Stimulated activated CD4-positive, alpha-beta T cell treated with anti-CD3 and anti-CD28 coated beads, Interleukin-2, amount 100 ng/mL, for 48 hours (primary cell): Measurements from ENCODE around the gene DEPP1.
A peak's percentile ranks its signal among the peaks of the same experiment; 100 is the strongest.

ENCODE experiments used
- DNase-seq, 2 donors: peaks; one replicate each; pipeline ENCODE4 v3.0.0-alpha.2; 2020

Gene DEPP1

GRCh38 chr10:44965104-44965503 lies 13.5 kb downstream of the DEPP1 start:
- DNase-seq: no peak

- no peak for DNase-seq
These were observed 14.6 kb downstream of the DEPP1 start for GRCh38 chr10:44963772-44964633.

- DNase-seq: no peak
These were observed 15.5 kb downstream of the DEPP1 start for GRCh38 chr10:44962870-44963738.

- DNase-seq: no peak
These were observed 16.5 kb downstream of the DEPP1 start for GRCh38 chr10:44961931-44962750.

- DNase-seq: no peak
These were observed 17.4 kb downstream of the DEPP1 start for GRCh38 chr10:44961230-44961571.

DNA sequence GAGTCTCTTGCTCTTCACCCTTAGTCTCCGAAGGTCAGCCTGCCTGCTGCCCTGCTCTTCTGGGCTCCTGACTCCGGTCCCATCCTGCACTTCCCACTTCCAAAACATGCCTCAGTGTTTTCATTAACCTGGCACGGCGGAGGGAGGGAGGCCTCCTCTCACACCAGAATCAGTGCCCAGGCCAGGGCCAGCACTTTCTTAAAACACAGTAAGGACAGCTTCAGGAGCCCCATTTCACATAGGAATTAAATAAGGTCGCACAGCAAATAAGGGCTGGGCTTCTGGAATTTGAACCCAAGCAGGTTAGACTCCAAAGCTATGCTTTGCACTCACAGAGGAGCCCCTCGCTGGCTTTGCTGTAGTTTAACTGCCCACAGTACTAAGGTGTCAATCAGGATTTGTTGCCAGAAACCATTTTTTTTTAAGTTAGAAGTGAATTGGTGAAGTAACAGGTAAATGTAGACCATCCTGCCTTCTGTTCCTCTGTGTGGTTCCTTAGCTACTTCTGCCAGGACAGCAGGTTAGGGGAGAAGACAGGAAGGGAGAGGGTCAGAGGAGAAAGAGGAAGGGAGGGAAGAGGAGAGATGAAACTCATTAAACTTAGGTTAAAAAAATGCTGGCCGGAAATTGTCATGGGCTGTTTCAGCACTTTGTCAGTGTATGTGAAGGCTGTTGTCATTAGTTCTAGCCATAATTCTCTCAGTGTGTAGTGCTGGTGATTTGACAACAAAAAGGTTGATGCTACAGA lies 18.0 kb downstream of the DEPP1 start:
- no peak for DNase-seq

- DNase-seq: no peak
These were observed 18.5 kb downstream of the DEPP1 start for GRCh38 chr10:44960088-44960460.

DNA sequence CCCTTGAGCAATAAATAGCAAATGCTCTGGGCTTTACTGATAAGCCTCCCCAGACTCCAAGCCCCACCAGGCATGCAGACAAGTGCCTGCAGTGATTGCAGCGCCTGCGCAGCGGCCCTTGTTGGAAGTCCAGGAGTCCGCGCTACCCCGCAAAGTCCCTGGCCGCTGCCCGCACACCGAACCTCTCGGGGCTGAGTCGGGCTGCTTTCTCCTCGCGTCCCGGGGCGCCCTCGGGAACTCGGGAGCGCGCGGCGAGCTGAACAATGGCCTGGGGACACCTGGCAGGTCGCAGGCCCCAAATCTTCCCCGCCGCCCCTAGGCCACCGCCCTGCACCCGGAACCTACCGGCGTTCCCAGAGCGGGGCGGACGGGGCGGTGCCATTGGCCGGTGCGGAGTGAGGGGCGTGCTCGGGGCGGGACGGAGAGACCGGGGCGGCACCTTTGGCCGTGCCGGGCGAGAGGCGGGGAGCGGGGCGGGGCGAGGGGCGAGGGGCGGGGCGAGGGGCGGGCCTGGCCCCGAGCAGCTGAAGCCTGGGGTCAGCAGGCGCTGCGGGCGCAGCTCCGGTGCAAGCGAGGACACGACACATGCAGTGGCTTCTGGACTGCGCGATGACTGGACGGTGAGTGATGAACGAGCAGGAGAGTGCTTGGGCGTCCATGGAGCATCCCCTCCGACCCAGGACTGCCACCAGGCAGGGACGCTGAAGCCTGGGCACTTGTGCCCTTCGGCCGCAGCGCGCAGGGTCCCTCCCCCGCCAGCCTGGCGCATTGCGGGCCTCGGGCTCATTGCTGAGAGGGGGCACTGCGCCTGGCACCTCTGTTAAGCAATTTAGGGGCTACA lies 19.1 kb downstream of the DEPP1 start, which contains the start of gene RASSF4:
TSS of gene RASSF4 (plus strand) at position 556 of the 841 bp plus-strand sequence. CDS start 10,401 bp downstream, outside the sequence.
- peak; percentile 90 to 91 for DNase-seq

DNA sequence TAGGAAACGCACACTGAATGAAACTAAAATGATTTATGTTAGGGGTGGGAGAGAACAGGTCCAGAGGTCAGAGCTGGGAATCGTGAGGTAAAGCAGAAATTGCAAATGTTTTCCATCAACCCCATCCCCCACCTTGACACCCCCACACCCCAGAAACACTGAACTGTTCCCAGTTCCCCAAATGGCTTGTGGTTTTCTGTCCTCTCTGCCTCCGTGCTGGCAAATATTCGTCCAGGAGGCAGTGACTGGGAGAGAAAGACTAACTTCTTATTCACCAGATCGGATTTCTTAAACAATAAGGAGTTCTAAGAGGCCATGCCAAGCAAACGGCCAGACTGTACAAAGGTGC lies 19.7 kb downstream of the DEPP1 start:
- no peak for DNase-seq

- DNase-seq: no peak
These were observed 20.3 kb downstream of the DEPP1 start for GRCh38 chr10:44958196-44958897.

DNA sequence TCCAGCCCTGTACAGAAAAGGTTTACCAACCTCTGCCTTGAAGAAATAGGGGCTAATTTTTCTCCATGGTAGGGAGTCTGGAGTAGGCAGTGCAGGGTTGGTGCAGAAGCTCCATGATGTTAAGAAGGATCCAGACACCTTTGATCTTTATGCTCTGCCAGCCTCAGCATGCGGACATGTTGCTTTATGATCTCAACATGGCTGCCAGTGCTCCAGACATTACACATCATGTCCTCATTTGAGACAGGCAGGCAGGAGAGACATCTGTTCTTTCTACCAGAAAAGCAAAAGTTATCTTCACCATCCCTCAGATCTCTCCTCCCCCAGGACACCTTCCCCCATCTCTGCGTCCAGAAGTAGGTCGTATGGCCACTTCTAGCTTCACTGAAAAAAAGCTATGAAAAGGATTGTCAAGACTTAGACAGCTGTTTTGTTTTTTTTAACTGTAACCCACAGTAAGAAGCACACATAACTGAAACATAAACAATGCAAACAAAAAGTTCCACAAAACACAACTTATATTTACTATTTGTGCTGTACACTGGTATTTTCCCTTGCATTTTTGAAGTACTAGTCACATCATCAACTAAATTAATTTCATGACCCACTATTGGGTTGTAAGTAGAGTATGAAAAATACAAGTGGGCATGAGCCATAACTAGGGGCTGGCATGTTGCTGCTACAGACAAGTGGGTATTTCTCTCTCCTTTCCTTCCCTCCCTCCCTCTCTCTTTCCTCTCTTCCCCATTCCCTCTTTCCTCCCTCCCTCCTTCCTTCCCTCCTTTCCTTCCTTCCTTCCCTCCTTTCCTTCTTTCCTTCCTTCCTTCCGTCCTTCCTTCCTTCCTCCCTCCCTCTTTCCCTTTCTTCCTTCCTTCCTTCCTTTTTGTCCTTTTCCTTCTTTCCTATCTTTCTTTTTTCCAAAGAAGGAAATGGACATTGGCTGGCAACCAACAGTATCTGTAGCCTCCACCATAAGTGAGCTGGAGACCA lies 21.6 kb downstream of the DEPP1 start:
- DNase-seq: no peak

DNA sequence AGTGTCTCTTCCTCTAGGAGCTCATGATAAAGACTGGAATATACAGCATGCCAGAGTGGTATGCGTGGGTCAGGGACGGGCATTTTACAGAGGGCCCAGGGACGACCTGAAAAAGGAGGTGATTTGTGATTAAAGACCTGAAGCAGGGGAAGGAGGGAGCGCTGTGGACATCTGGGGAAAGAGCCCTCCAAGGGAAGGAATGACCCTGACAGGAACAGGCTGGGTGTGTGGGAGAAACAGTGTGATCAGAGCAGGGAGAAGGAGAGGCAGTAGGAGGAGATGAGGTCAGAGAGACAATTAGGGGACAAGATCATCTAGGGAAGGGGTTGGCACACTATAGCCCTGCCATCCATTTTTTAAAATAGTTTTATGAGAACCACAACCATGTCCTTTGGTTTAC lies 22.4 kb downstream of the DEPP1 start:
- no peak for DNase-seq

DNA sequence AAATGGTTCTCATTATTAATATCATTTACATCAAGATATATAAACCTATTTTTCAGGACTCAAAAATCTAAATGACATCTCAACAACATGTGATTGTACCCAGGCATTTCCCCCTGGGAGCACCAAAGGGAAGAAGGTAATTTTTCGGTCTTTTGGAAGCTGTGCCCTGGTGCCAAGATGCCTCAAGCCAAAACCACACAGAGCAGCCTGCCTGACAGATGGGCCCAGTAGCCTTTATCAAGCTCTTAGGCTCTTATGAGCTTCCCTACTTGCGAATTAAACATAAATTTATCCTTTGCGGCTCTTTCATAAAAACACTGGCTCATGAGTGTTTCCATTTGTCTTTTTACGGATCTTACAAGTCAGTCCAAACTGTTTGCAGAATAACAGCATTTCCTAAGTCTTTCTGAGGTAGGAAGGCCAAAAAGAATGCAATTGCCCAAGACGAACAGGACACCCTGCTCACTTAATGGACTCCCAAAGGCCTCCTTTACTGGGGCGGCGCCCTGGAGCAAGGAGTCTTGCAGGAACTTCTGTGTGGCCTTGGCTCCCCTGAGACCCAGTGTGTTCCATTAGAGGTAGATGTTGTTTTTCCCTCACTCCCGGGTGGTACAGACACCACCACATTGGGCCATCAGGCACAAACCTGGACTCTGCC lies 23.1 kb downstream of the DEPP1 start:
- no peak for DNase-seq

DNA sequence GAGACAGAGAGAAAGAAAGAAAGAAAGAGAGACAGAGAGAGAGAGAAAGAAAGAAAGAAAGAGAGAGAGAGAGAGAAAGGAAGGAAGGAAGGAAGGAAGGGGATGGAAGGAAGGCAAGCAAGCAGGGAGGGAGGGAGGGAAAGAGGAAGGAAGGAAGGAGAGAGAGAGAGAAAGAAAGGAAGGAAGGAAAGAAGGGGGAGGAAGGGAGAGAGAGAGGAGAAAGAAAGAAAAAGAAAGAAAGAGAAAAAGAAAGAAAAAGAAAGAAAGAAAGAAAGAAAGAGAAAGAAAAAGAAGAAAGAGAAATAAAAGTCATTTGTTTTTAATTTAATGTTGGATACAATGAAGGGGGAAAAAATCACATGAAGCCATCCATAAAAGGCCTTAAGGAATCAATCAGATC lies 23.6 kb downstream of the DEPP1 start:
- DNase-seq: no peak

DNA sequence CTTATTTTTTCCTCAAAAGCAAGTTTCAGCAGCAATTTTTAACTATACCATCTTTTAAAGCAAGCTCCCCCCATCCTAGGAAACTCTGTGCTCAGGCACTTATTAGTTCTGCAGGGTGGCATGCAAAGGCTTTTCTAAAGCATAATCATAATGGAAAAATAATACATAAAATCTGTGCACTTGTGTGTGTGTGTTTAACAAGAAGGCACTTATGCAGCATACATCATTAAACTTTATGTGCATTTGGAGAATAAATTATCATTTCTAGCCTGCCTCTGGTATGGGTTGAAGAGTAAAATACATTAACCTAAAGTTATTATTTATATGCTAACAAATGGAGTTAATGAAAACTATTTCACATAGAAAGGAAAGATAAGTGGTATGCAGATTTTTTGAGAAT lies 24.6 kb downstream of the DEPP1 start:
- DNase-seq: no peak

- no peak for DNase-seq
These were observed 25.8 kb downstream of the DEPP1 start for GRCh38 chr10:44952779-44953231.

DNA sequence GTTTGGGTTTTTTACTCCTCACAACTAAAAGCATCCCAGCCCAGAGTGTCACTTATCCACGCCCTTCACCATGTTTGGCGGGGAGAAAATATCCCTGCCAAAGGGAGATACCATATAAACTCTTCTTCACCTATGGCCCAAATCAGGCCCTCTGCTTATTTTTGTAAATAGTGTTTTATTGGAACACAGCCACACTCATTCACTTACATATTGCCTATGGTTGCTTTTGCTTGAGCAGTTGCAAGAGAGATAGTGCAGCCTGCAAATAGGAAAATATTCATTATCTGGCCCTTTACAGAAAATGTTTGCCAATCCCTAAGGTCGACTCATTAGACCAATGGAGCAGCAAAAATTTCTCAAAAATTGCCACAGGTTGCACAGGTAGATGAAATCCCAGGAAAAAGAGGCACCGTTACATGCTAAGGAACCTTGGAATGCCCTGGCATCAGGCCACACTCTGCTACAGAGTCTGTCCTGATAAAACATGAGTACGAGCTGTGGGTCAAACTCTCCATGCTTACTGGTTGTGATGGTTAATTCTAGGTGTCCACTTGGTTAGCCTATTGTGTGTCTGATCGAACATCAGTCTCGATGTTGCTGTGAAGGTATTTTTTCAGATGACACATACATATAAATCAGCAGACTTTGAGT lies 26.9 kb downstream of the DEPP1 start:
- DNase-seq: no peak
